GM03348 (cell line): ENCODE measurements around the gene ATG16L1.
"Not testable (repeated sequence)": the region's sequence is repeated elsewhere in the genome, so short reads cannot be mapped to it uniquely, and the experiment has no call there.

ENCODE experiments used
- DNase-seq: peaks from one replicate; pipeline ENCODE4 v3.0.0; 2012; ENCODE audit warnings: low spot score

ATG16L1 gene

DNA sequence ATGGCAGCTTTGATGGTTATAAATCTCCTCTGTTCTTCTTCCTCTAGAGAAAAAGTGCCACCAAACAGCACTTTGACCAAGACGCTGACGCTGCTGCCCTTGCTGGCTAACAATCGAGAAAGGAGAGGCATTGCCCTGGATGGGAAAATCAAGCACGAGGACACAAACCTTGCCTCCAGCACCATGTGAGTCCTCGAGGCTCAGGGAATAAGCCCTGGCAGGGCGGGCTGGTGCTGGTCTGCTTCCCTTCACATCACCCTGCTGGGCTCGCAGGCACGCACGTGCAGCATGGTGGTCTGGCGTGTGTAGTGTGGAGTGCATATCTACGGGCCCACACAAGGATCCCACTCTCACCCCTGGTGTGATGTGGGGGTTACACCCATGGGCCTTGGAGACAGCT is 83.4 kb downstream of the ATG16L1 start:
- no peak for DNase-seq

GRCh38 chr2:233336091-233336490 is 84.6 kb downstream of the ATG16L1 start:
- DNase-seq, result not testable (repeated sequence)

GRCh38 chr2:233336541-233336940 is 85.1 kb downstream of the ATG16L1 start:
- DNase-seq, result no peak

- no peak for DNase-seq
These were observed 86.6 kb downstream of the ATG16L1 start for GRCh38 chr2:233338046-233338445.

GRCh38 chr2:233338812-233339368 is 87.4 kb downstream of the ATG16L1 start:
- no peak for DNase-seq

GRCh38 chr2:233339427-233339826 is 88.0 kb downstream of the ATG16L1 start:
- no peak for DNase-seq

GRCh38 chr2:233341296-233341695 is 89.8 kb downstream of the ATG16L1 start:
- DNase-seq, result no peak

DNA sequence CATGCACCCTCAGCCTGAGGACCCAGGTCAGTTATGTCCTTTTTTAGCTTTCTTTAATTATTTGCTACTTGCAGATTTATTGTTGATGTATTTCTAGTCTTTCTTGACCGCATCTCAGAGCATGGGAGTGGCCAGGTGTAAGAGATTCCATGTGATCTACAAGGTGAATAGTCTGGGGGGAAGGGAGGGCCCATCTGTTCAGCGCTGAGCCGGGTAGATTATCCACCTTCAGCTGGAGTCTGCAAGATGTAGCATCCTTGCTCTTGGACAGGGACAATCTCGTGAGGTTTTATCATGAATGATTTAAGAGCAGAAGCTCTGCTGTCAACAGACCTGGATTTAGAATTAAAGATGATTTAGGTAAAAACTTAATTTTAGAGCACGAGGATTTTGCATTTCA is 90.8 kb downstream of the ATG16L1 start:
- DNase-seq, result no peak

- DNase-seq, result no peak
These were observed 91.8 kb downstream of the ATG16L1 start for GRCh38 chr2:233343171-233343705.
